NK-92 (cell line): ENCODE data around the gene ZNF41.

Source experiments
- DNase-seq: peaks from one replicate; lab custom pipeline; 2025; ENCODE audit not compliant: unreplicated experiment; lab: John Stamatoyannopoulos, UW

ZNF41 gene

DNA sequence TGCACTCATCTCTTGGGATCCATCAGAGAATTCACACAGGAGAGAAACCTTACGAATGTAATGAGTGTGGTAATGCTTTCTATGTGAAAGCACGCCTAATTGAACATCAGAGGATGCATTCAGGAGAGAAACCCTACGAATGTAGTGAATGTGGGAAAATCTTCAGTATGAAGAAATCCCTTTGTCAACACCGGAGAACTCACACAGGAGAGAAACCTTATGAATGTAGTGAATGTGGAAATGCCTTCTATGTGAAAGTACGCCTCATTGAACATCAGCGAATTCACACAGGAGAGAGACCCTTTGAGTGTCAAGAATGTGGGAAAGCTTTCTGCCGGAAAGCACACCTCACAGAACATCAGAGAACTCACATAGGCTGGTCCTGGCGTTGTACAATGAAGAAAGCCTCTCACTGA, 69.8 kb downstream of the ZNF41 start:
- no peak for DNase-seq
